ENCODE data around the gene HYAL3. TPM values are rescaled to one million over a fixed set of nuclear protein-coding genes. Genes with fewer than 3 reads are reported as not detected.
A peak's percentile ranks its signal among the peaks of the same experiment; 100 is the strongest.
"Not testable (repeated sequence)": the region's sequence is repeated elsewhere in the genome, so short reads cannot be mapped to it uniquely, and the experiment has no call there.

Gene HYAL3
- polyA plus RNA-seq, 3 donors: 3.4 to 5.8 (median 4.9) TPM

DNA sequence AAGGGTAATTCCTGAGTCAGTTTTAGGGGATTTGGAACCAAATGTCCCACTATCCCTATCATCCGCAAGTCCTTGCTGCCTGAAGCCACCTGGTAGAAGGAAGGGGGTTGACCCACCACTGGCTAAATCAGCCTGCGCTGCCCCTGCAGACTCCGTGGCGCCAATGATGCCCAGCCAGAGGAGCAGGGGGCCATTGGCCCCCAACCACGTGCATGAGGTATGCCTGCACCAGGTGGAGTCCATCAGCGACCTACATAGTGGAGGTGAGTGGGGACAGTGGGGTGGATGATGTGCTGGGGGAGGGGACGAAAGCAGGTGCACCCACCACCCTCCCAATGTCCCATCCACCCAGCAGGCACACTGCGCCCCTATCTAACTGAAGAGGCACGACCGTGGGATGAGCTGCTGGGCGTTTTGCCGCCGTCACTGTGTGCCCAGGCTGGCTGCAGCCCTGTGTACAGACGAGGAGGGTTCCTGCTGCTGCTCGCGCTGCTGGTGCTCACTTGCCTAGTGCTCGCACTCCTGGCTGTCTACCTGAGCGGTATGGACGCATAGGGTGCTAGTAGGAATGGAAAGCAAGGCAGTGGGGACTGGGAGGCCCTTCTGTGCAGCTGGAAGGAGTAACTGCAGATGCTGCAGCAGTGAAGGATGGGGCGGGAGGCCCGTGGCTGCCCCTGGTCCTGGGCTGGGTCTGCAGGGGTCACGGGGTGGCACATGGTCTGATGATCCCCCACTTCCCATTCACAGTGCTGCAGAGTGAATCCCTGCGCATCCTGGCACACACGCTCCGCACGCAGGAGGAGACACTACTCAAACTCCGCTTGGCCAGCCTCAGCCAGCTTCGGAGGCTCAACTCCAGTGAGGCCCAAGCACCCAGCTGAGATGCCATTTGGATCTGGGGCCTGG, 12.6 kb downstream of the HYAL3 start:
- peaks cover 6 to 7% of the 10 kb centered on the region in 2 donors for H3K4me1 ChIP-seq (ENCODE audit: control insufficient read depth in 1 of 2, insufficient read depth in 2 of 2, low read length in 2 of 2)
- no peaks in the 10 kb centered on the region for H4K20me1 ChIP-seq (ENCODE audit: insufficient read depth, low read length)
- H3K36me3 Mint-ChIP-seq: peaks cover 23 to 34% of the 10 kb centered on the region in 2 donors
- no peak overlapping the region for H2AFZ ChIP-seq (ENCODE audit: insufficient read depth, low read depth, low read length, poor library complexity, severe bottlenecking)
- no peak overlapping the region for H3K4me3 ChIP-seq (replicated peaks in 1 of 3; ENCODE audit: low read depth in 2 of 3, low read length in 3 of 3)
- 94% methylated on average over 23 of the region's 28 CpGs for WGBS (ENCODE audit: insufficient coverage)
- H3K4me1 Mint-ChIP-seq: peaks cover 7% of the 10 kb centered on the region
- peaks cover 4 to 6% (median 4%) of the 10 kb centered on the region in 3 donors for H3K27me3 Mint-ChIP-seq (ENCODE audit: low read depth in 3 of 3)
- peaks cover 34 to 41% of the 10 kb centered on the region in 2 donors for H3K36me3 ChIP-seq (replicated peaks in 1 of 2; ENCODE audit: control insufficient read depth in 1 of 2, insufficient read depth in 2 of 2, low read length in 2 of 2)
- no peaks in the 10 kb centered on the region for H3K9me3 ChIP-seq (replicated peaks in 1 of 2; ENCODE audit: control insufficient read depth in 1 of 2, insufficient read depth in 1 of 2, low read length in 2 of 2)
- peaks cover 0 to 2% (median 0%) of the 10 kb centered on the region in 7 donors for H3K9me3 Mint-ChIP-seq
- peak in 1 of 3 donors; percentile 1 for DNase-seq
- H3K27me3 ChIP-seq (ENCODE audit: control insufficient read depth in 2 of 2, insufficient read depth in 2 of 2, low read length in 2 of 2): no peaks in the 10 kb centered on the region
- H3K9ac ChIP-seq (ENCODE audit: insufficient read depth, low read length, poor library complexity, severe bottlenecking): no peak overlapping the region
- TF ChIP-seq, protein P1, sequence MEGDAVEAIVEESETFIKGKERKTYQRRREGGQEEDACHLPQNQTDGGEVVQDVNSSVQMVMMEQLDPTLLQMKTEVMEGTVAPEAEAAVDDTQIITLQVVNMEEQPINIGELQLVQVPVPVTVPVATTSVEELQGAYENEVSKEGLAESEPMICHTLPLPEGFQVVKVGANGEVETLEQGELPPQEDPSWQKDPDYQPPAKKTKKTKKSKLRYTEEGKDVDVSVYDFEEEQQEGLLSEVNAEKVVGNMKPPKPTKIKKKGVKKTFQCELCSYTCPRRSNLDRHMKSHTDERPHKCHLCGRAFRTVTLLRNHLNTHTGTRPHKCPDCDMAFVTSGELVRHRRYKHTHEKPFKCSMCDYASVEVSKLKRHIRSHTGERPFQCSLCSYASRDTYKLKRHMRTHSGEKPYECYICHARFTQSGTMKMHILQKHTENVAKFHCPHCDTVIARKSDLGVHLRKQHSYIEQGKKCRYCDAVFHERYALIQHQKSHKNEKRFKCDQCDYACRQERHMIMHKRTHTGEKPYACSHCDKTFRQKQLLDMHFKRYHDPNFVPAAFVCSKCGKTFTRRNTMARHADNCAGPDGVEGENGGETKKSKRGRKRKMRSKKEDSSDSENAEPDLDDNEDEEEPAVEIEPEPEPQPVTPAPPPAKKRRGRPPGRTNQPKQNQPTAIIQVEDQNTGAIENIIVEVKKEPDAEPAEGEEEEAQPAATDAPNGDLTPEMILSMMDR (IDR thresholded peaks at IDR 0.05): no peak
- H3K4me3 Mint-ChIP-seq: no peak overlapping the region
- no peak overlapping the region for H3K27ac ChIP-seq (ENCODE audit: low read depth in 1 of 2, low read length in 2 of 2)
- H3K79me2 ChIP-seq (ENCODE audit: insufficient read depth, low read length): peaks cover 14% of the 10 kb centered on the region
- peak overlapping the region in 1 of 7 donors; percentile 59 for H3K27ac Mint-ChIP-seq
- no peak overlapping the region for H3K4me2 ChIP-seq (replicated peaks; ENCODE audit: extremely low read depth, low read length, poor library complexity, severe bottlenecking)
- intact Hi-C loops (cut with micrococcal nuclease): no loop called here

- H3K27me3 Mint-ChIP-seq (ENCODE audit: low read depth in 3 of 3); H3K9me3 ChIP-seq (replicated peaks in 1 of 2; ENCODE audit: control insufficient read depth in 1 of 2, insufficient read depth in 1 of 2, low read length in 2 of 2); H3K4me2 ChIP-seq (replicated peaks; ENCODE audit: extremely low read depth, low read length, poor library complexity, severe bottlenecking); H3K4me3 Mint-ChIP-seq; H3K27ac ChIP-seq (ENCODE audit: low read depth in 1 of 2, low read length in 2 of 2); H3K4me1 ChIP-seq (ENCODE audit: control insufficient read depth in 1 of 2, insufficient read depth in 2 of 2, low read length in 2 of 2); H3K4me3 ChIP-seq (replicated peaks in 1 of 3; ENCODE audit: low read depth in 2 of 3, low read length in 3 of 3); H2AFZ ChIP-seq (ENCODE audit: insufficient read depth, low read depth, low read length, poor library complexity, severe bottlenecking); H3K4me1 Mint-ChIP-seq; H3K9me3 Mint-ChIP-seq; H3K79me2 ChIP-seq (ENCODE audit: insufficient read depth, low read length); H4K20me1 ChIP-seq (ENCODE audit: insufficient read depth, low read length); H3K9ac ChIP-seq (ENCODE audit: insufficient read depth, low read length, poor library complexity, severe bottlenecking); H3K27me3 ChIP-seq (ENCODE audit: control insufficient read depth in 2 of 2, insufficient read depth in 2 of 2, low read length in 2 of 2); intact Hi-C loops (cut with micrococcal nuclease); DNase-seq; H3K27ac Mint-ChIP-seq: not testable (repeated sequence)
- WGBS (ENCODE audit: insufficient coverage): 100% methylated on average over 2 of the region's 6 CpGs
- H3K36me3 Mint-ChIP-seq: peaks cover 17 to 20% of the 10 kb centered on the region in 2 donors
- H3K36me3 ChIP-seq (replicated peaks in 1 of 2; ENCODE audit: control insufficient read depth in 1 of 2, insufficient read depth in 2 of 2, low read length in 2 of 2): peaks cover 23 to 27% of the 10 kb centered on the region in 2 donors
These were observed 15.1 kb downstream of the HYAL3 start for GRCh38 chr3:50284121-50284520.

All from CD14-positive monocyte (primary cell).